DMS114 treated with DMSO at 0.1 percent for 48 hours (cell line): ENCODE measurements around the gene NPHS1.
"Not testable (repeated sequence)": the region's sequence is repeated elsewhere in the genome, so short reads cannot be mapped to it uniquely, and the experiment has no call there.

ENCODE experiments used
- DNase-seq: peaks from one replicate; lab custom pipeline; 2025; ENCODE audit not compliant: unreplicated experiment; lab: John Stamatoyannopoulos, UW

The NPHS1 gene

DNA sequence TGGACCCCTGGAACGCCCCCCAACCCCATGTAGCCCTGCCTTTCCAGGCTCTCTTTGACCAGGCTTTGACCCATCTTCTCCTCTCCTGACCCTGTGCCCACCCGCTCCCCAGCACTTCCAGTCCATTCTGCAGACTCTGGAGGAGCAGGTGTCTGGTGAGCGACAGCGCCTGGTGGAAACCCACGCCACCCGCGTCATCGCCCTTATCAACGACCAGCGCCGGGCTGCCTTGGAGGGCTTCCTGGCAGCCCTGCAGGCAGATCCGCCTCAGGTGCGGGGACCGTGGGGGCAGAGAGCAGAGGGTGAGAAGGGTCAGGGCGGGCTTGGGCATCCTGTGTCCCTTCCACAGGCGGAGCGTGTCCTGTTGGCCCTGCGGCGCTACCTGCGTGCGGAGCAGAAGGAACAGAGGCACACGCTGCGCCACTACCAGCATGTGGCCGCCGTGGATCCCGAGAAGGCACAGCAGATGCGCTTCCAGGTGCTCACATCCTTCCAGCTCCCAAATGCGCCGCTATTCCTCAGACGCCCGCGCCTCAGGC is 22.2 kb upstream of the NPHS1 start:
- no peak for DNase-seq

DNA sequence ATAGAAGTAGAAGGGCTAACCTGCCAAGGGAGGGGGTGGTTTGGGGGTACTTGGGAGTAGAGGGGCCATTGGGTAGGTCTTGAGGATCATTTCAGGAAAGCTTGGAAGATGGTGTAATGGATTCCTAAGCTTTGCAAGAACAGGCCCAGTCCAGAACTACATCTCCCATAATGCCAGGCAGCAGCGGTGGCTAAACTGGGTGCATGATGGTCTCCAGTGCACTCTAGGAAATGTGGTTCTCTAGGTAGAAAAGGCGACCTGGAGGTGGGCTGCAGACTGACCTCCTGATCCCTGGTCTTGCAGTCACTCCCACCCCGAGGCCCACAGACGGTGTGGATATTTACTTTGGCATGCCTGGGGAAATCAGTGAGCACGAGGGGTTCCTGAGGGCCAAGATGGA is 19.9 kb upstream of the NPHS1 start:
- peak; percentile 11 for DNase-seq

DNA sequence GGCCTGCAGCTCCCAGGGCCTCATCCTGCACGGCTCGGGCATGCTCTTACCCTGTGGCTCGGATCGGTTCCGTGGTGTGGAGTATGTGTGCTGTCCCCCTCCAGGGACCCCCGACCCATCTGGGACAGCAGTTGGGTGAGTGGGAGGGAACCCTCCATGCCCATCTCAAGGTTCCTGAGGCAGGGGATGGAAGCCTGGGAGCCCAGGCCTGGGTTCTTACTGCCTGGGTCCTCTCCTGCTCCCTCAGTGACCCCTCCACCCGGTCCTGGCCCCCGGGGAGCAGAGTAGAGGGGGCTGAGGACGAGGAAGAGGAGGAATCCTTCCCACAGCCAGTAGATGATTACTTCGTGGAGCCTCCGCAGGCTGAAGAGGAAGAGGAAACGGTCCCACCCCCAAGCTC is 19.3 kb upstream of the NPHS1 start:
- DNase-seq, result no peak

DNA sequence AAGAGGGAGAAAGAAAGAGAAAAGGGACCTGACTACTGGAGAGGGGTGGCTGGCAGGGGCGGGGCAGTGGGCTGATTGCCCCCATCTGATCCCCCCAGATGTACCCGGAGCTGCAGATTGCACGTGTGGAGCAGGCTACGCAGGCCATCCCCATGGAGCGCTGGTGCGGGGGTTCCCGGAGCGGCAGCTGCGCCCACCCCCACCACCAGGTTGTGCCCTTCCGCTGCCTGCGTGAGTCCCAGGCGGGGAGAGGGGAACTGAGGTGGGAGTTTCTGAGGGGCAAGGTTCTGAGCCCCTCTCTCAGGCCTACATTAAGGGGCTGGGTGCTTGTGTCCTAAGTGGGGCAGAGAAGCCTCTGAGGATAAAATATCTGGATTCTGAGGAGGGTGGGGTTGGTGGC is 18.5 kb upstream of the NPHS1 start:
- no peak for DNase-seq

DNA sequence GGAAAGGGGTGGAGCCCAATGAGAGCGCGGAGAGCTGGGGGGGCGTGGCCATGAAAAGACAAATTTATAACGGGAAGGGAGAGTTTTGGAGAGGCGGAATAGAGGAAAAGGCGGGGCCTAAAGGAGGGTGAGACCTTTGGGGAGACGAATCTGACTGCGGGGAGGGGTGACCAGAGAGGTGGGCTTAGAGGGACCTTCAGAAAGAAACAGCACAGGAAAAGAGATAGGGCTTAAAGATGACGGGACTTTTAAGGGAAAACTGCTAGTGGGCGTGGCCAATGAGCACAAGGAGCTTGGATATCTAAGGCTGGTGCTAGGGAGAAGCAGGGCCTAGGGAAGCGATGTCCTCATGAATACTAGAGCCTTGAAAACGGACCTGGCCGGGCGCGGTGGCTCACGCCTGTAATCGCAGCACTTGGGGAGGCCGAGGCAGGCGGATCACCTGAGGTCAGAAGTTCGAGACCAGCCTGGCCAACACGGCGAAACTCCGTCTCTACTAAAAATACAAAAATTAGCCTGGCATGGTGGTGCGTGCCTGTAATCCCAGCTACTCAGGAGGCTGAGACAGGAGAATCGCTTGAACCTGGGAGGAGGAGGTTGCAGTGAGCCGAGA is 17.9 kb upstream of the NPHS1 start:
- not testable (repeated sequence) for DNase-seq

DNA sequence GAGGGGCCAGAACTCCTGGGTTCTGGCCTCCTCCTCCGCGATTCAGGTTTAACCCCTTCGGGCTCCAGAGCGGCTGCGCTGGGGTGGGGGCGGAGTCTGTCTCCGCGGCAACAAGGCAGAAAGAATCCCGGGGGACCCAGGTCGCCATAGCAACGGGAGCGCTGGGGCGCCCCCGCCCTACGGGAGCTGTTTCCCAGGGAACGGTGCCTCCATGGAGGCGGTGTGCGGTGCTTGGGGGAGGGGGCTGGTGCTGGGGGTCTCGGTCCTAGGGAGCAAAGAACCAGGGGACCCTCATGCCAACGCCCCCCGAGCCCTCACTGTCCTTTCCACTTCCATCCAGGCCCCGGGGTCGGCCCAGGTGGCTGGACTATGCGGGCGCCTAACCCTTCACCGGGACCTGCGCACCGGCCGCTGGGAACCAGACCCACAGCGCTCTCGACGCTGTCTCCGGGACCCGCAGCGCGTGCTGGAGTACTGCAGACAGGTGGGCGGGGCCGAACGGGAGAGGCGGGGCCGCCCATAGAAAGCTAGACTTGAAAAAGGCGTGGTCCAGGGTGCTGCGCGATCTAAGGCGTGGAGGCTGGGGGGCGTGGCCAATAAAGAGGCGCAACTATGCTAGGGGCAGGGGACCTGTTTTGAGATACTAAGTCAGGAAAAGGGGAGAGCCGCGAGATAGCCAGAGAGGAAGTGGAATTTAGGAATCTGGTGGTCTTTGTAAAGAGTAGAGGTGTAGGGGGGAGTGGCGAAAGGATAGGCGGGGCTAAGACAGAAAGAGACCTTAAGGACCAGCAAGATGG is 17.2 kb upstream of the NPHS1 start:
- DNase-seq, result peak; percentile 98

DNA sequence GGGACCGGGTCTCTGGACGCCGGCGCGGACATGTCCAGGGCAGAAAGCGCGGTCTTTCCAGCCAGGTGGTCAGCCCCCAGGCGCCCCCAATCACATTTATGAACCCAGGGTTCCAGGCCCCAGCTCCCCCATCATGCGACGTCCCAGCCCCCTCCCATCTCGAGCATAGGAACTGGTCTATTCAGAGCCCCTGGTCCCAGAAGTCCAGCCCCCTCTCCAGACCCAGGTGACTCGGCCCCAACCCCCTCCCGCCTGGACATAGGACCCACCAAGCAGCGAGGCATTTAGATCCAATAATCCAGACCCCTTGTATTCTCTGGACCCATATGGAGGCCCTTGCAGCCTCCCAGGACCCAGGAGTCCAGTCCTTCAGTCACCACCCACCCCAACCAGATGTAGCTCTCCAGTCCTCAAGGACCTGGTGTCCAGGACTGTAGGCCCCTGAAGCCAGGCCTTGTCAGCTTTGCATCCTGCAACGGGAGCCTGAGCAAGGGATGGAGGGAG is 16.6 kb upstream of the NPHS1 start:
- DNase-seq, result no peak

DNA sequence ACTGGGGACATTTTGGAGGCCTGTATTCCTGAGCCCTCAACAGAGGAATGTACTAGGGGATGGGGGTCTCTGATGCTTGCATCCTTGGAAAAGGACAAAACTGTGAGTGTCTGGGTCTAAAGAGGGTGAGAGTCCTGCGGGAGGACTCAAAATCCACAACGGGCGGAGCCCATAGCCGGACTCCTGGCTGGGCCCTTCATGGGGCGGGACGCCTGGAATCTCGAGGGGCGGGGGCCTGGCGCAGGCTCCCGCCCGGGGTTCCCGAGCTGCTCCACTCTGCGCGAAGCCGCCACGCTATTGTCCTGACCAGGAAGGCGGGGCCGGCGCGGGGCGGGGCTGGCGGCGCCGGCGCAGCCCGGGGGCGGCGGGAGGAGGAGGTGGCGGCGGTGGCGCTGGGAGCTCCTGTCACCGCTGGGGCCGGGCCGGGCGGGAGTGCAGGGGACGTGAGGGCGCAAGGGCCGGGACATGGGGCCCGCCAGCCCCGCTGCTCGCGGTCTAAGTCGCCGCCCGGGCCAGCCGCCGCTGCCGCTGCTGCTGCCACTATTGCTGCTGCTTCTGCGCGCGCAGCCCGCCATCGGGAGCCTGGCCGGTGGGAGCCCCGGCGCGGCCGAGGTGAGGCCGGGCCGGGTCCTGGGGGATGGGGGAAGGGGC is 16.0 kb upstream of the NPHS1 start, which contains the start of gene APLP1:
Gene APLP1 (plus strand): TSS at position 403 of the 651 bp plus-strand sequence. CDS start 63 bp downstream, at position 466.
- DNase-seq, result peak; percentile 66

DNA sequence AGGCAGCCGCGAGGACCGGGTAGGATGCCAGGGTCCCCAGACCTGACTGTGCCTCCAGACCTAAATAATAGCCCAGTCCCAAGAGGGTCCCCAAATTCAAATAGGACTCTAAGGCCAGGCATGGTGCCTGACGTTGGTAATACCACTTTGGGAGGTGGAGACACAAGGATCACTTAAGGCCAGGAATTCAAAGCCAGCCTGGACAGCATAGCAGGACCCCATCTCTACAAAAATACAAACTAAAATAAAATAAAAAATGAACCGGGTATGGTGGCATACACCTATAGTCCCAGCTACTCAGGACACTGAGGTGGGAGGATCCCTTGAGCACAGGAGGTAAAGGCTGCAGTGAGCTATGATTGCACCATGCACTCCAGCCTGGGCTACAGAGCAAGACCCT is 10.7 kb upstream of the NPHS1 start:
- DNase-seq, result no peak

DNA sequence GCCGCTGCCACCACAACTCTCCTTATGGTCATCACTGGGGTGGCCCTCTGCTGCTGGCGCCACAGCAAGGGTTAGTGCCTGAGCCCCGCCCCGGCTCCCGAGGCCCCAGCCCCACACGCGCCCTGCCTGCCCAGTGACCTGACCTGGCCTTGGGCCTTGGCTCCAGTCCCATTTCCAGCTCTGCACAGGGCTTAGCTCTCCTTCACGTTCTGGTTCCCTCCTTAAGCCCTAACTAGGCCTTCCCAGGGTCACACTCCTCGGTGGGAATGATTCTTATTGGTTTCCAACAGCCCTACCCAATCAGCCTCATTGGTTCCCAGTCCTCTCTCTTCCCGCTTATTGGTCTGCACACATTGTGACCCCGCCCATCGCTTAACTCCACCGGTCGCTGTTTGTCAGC is 10.2 kb upstream of the NPHS1 start:
- DNase-seq, result no peak

DNA sequence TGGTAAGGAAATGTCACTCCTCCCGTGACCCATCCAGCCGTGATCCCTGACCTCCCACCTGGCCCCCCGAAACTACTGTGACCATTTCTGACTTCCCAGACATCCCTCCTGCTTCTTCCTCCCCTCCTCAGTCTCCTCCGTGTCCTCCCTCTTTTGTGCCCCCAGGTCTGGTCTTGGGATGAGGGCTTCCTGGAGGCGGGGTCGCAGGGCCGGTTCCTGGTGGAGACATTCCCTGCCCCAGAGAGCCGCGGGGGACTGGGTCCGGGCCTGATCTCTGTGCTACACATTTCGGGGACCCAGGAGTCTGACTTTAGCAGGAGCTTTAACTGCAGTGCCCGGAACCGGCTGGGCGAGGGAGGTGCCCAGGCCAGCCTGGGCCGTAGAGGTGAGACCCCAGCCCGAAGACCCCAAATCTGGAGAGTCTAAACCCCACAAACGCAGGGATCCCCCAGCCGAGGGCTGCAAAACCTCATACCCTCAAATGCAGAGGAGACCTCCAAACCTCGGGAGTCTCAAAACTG is 9.4 kb upstream of the NPHS1 start:
- DNase-seq, result no peak

DNA sequence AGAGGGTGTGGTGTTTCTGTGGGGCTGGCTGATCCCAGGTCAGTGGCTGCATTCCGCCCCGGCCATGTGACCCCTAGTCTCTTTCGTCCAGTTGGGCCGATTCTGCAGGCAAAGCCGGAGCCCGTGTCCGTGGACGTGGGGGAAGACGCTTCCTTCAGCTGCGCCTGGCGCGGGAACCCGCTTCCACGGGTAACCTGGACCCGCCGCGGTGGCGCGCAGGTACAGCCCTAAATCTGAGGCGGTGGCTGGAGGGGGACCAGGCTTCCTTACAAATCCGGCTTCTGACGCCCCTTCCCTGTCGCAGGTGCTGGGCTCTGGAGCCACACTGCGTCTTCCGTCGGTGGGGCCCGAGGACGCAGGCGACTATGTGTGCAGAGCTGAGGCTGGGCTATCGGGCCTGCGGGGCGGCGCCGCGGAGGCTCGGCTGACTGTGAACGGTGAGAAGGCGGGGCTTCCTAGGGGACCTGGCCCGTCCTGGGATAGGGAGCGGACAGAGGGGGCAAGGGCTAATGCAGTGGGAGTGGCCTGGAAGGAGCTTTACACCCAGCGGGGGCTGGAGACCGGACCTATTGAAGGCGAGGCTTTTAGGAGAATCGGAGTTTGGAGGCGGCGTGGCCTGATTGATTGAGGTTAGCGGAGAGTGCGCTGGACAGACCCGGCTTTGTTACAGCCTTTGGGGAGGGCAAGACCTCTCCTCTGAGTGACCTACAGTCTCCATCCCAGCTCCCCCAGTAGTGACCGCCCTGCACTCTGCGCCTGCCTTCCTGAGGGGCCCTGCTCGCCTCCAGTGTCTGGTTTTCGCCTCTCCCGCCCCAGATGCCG is 8.7 kb upstream of the NPHS1 start:
- no peak for DNase-seq

DNA sequence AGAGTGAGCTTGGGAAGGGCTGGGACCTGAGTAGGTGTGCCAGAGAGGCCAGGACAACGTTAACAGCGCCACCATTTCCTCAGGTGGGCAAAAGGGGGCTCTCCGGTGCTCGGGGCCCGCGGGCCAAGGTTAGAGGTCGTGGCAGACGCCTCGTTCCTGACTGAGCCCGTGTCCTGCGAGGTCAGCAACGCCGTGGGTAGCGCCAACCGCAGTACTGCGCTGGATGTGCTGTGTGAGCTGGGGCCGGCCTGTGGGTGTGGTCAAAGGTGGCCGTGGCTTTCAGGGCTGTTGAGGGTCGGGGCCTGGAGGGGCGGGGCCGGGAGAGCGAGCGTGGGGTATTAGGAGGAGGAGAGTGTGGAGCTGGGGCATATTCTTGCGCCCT is 8.1 kb upstream of the NPHS1 start:
- no peak for DNase-seq

DNA sequence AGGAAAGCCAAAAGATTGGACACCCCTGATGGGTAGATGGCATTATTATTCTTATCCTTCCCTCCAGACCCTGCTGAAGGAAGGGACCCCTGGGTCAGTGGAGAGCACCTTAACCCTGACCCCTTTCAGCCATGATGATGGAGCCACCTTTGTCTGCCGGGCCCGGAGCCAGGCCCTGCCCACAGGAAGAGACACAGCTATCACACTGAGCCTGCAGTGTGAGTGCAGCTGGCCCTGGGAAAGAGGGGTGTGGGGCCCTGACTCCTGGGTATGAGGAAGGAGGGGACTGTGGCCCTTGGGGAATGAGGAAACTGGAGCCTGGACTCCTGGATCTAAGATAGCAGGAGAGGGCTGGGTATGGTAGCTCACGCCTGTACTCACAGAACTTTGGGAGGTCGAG is 7.1 kb upstream of the NPHS1 start:
- DNase-seq, result no peak

DNA sequence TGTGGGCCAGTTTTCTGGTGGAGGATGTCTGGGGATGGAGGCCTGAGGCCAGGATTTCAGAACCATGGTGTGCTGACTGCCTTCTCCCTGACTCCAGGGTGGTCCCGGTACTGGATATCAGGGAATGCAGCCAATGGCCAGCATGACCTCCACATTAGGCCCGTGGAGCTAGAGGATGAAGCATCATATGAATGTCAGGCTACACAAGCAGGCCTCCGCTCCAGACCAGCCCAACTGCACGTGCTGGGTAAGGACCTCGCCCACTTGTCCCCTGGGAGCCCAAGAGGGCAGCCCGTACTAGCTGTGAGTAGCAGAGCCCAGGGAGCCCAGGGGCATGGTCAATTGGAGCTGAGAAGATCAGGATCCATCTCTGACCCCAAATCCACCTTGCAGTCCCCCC is 6.0 kb upstream of the NPHS1 start:
- DNase-seq, result no peak

DNA sequence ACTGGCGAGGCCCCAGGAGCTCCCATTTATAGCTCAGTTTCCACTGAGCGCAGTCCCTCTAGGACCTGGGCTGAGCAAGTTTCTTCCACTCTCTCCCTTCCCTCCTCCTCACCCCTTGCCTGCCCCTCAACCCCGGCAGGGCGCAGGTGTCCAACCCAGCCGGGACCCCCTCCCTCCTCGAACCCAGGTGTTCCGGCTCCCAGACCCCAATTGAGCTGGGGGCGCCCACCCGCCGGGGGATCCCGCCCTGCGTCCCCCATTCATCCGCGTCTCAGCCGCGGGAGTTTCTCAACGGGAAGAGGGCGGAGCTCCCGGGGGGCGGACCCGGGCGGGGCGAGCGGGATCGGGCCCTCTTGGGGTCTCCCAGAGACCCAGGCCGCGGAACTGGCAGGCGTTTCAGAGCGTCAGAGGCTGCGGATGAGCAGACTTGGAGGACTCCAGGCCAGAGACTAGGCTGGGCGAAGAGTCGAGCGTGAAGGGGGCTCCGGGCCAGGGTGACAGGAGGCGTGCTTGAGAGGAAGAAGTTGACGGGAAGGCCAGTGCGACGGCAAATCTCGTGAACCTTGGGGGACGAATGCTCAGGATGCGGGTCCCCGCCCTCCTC is 4.3 kb upstream of the NPHS1 start, which contains the start of gene KIRREL2:
Gene KIRREL2 (plus strand): TSS at position 366 of the 604 bp plus-strand sequence. CDS start 209 bp downstream, at position 575.
- peak; percentile 49 for DNase-seq

DNA sequence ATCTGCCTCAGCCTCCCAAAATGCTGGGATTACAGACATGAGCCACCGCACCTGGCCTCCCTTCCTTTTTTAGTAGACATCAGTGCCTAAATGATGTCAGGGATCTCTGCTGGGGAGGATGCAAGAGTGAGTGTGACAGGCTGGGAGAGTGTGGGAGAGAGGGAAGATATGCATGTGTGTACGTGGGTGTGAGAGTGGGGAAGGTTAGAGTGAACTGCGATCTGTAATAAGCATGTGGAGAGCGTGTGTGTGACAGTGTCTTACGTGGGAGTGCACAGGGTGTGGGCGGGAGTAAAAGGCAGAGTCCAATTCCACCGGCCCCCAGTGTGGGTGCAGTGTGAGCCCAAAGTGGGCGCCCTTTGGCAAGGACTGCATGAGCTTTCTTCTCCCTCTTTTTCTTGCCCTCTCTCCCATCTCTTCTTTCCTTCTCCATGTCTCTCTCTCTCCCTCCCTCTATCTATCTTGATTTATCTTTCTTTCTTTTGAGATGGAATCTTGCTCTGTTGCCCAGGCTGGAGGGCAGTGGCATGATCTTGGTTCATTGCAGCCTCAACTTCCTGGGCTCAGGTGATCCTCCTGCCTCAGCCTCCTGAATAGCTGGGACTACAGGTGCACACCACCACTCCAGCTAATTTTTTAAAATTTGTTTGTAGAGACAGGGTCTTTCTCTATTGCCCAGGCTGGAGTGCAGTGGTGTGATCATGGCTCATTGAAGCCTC is 893 bp upstream of the NPHS1 start:
- DNase-seq, result no peak

DNA sequence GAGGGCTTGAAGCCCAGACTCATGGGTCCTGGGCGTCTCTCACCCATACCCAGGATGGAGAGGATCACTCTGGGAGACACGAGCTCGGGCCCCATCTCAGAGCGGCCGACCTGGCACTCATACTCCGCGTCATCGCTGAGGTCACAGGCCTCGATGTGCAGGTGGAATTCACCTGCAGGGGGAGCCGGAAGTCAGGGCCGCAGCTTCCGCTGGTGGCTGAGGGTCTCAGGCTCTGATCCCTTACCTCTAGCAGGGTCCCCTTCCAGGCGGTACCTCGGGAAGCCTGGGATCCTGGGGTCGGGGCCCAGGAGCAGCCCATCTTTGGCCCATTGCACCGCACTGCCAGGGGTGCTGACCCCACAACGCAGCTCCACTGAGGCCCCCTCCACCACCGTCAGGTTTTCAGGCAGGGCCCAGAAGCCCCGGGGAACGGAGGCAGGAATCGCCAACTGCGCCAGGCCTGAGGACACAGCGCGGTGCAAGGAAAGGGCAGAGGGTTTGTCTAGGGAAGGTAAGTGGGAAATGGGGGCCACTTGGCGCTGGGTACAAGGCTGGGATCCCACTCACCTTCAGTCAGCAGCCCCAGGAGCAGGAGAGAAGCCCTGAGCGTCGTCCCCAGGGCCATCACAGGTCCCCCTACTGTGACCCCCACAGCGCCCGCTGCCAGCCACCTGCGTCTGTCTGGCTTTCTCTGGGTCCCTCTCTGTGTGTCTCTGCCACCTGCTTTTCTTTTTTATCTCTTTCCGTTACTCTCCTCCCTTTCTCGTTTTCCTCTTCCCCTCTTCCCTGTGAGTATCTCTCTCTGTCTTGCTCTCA is 883 bp downstream of the NPHS1 start:
- DNase-seq, result no peak
